Fibroblast of lung (primary cell): ENCODE measurements around the gene ATP2A1. TPM values are rescaled to one million over a fixed set of nuclear protein-coding genes. Genes with fewer than 3 reads are reported as not detected.

ENCODE experiments used
- DNase-seq, 2 donors: peaks; one replicate each; pipeline versions ENCODE4 v3.0.0 to v3.0.0-alpha.2; 2010; ENCODE audit warnings: low read depth in 2 of 2
- H2AFZ ChIP-seq: 2 replicates; pipeline ENCODE4 v1.5.1; 2012; ENCODE audit warnings: low read length, control low read depth, inconsistent platforms
- H3K27ac ChIP-seq: 2 replicates; pipeline ENCODE4 v1.5.1; 2011; ENCODE audit warnings: low read length, control low read depth; ENCODE audit not compliant: insufficient read depth
- H3K27me3 ChIP-seq: 2 replicates; pipeline ENCODE4 v1.5.1; 2011; ENCODE audit warnings: mild to moderate bottlenecking, low read length; ENCODE audit not compliant: control insufficient read depth, insufficient read depth
- H3K36me3 ChIP-seq: 2 replicates; pipeline ENCODE4 v1.5.1; 2011; ENCODE audit warnings: low read length; ENCODE audit not compliant: control insufficient read depth, insufficient read depth
- H3K4me1 ChIP-seq: 2 replicates; pipeline ENCODE4 v1.5.1; 2011; ENCODE audit warnings: low read length; ENCODE audit not compliant: control insufficient read depth, insufficient read depth; ENCODE audit errors: extremely low read depth
- H3K4me2 ChIP-seq: 2 replicates; pipeline ENCODE4 v1.5.1; 2011; ENCODE audit warnings: low read length, control low read depth; ENCODE audit not compliant: insufficient read depth; ENCODE audit errors: extremely low read depth
- H3K4me3 ChIP-seq, 4 experiments: fragments of 200-600 bp in 1 of 4; sonication (generic) in 1 of 4; replicated peaks in 1 of 4; 2 replicates each; pipeline ENCODE4 v1.5.1; 2011 to 2016; ENCODE audit warnings: low read length in 4 of 4, low read depth in 3 of 4, mild to moderate bottlenecking in 3 of 4, control low read depth in 2 of 4, inconsistent platforms in 1 of 4, mixed read lengths in 1 of 4; ENCODE audit not compliant: insufficient read depth in 1 of 4; ENCODE audit errors: control extremely low read depth in 1 of 4
- H3K79me2 ChIP-seq: 2 replicates; pipeline ENCODE4 v1.5.1; 2012; ENCODE audit warnings: mild to moderate bottlenecking, low read length, inconsistent platforms; ENCODE audit not compliant: control insufficient read depth, insufficient read depth
- H3K9ac ChIP-seq: 2 replicates; pipeline ENCODE4 v1.5.1; 2011; ENCODE audit warnings: mild to moderate bottlenecking, low read length, control low read depth; ENCODE audit not compliant: insufficient read depth
- H3K9me3 ChIP-seq: 2 replicates; pipeline ENCODE4 v1.5.1; 2012; ENCODE audit warnings: low read depth, low read length; ENCODE audit not compliant: control insufficient read depth, insufficient read depth
- H4K20me1 ChIP-seq: 2 replicates; pipeline ENCODE4 v1.5.1; 2011; ENCODE audit warnings: low read length; ENCODE audit not compliant: control insufficient read depth, insufficient read depth; ENCODE audit errors: extremely low read depth
- EZH2 ChIP-seq: IDR thresholded peaks from 2 replicates; pipeline ENCODE4 v1.5.1; 2012; ENCODE audit warnings: low read length, control low read depth, mild to moderate bottlenecking; ENCODE audit errors: missing control alignments
- polyA plus RNA-seq, 2 donors: library from polyadenylated mRNA; depleted of rRNA in 1 of 2; stranded (reverse) in 1 of 2; unstranded in 1 of 2; fragments of >200 nt; gene quantifications; 2 replicates each; pipeline ENCODE4 v1.2.1, GENCODE V29; 2011 to 2012; ENCODE audit warnings: missing spikeins in 1 of 2
- total RNA-seq: library from RNA; depleted of rRNA; stranded (reverse); fragments of >200 nt; gene quantifications from 2 replicates; pipeline ENCODE4 v1.2.1, GENCODE V29; 2014
- TF ChIP-seq, protein P1 (sequence below), 2 donors: IDR thresholded peaks in 1 of 2; conservative IDR thresholded peaks in 1 of 2; 1 replicate in 1 of 2; 2 replicates in 1 of 2; pipeline ENCODE4 v1.5.1; 2011 to 2012; ENCODE audit warnings: low read length in 2 of 2, control low read depth in 1 of 2, inconsistent platforms in 1 of 2, low read depth in 1 of 2, mild to moderate bottlenecking in 1 of 2

Gene ATP2A1
- total and polyA plus RNA-seq, 2 donors (not counting 1 experiment from before 2014, with no cell fraction given): 0.22 to 0.33 TPM

DNA sequence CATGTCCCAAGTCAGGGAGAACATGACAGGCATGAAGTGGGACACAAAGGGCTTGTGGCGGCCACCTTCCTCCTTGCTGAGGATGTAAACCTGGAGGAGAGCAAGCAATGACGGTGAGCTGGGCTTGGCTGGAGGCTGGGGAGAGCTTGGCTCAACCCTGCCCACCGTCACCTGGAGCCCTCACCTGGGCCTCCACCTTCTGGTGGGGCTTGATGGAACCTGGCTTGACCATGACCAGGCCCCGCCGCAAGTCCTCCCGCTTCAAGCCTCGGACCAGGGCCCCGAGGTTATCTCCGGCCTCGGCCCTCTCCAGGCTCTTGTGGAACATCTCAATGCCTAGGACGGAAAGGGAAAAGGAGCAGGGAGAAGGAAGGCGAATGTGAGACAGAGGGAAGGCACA lies 34.5 kb upstream of the ATP2A1 start:
- Histone ChIP-seq H3K4me1 (peaks cover 10% of the 10 kb centered on the region), H3K4me3 (no peak overlapping the region), H3K9ac (no peak overlapping the region), H2AFZ (no peak overlapping the region), H3K9me3 (no peaks in the 10 kb centered on the region), H3K36me3 (peaks cover 22% of the 10 kb centered on the region), H4K20me1 (no peaks in the 10 kb centered on the region), H3K79me2 (peaks cover 24% of the 10 kb centered on the region), H3K4me2 (no peak overlapping the region), H3K27ac (no peak overlapping the region), H3K27me3 (no peaks in the 10 kb centered on the region)
- no peak for DNase-seq
- TF ChIP-seq EZH2: no peak
- TF ChIP-seq, protein P1, sequence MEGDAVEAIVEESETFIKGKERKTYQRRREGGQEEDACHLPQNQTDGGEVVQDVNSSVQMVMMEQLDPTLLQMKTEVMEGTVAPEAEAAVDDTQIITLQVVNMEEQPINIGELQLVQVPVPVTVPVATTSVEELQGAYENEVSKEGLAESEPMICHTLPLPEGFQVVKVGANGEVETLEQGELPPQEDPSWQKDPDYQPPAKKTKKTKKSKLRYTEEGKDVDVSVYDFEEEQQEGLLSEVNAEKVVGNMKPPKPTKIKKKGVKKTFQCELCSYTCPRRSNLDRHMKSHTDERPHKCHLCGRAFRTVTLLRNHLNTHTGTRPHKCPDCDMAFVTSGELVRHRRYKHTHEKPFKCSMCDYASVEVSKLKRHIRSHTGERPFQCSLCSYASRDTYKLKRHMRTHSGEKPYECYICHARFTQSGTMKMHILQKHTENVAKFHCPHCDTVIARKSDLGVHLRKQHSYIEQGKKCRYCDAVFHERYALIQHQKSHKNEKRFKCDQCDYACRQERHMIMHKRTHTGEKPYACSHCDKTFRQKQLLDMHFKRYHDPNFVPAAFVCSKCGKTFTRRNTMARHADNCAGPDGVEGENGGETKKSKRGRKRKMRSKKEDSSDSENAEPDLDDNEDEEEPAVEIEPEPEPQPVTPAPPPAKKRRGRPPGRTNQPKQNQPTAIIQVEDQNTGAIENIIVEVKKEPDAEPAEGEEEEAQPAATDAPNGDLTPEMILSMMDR (conservative IDR thresholded peaks at IDR 0.05 in 1 of 2, IDR thresholded peaks at IDR 0.05 in 1 of 2; ENCODE audit: low read depth in 1 of 2, low read length in 2 of 2): no peak

DNA sequence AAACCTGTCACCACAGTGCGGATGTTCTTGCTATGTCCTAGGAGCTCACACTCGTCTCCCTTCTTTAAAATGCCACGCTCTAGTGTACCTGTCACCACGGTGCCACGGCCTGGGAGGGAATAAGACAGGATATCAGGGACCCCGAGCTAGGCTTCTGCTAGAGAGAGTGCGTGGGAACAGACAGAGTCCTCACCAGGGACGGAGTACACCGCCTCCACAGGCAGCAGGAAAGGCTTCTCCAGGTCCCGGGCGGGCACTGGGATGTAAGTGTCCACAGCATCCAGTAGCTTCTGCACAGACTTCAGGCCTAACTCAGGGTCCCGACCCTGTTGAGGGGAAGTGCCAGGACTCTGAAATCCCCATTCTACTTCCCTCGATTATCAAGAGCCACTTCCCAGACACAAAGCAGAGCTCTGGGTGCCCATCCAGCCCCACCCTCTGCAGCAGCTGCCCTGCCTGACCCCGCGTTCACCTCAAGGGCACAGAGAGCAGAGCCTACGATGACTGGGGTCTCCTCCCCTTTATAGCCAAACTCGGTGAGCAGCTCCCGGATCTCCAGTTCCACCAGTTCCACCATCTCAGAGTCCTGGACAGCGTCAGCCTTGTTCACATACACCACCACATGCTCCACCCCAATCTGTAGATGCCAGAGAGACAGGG lies 33.9 kb upstream of the ATP2A1 start:
- Histone ChIP-seq H3K4me2 (no peak overlapping the region), H3K9ac (no peak overlapping the region), H3K36me3 (peaks cover 22% of the 10 kb centered on the region), H3K27me3 (no peaks in the 10 kb centered on the region), H4K20me1 (no peaks in the 10 kb centered on the region), H3K4me1 (peaks cover 10% of the 10 kb centered on the region), H2AFZ (no peak overlapping the region), H3K4me3 (peak overlapping the region in 2 of 4 experiments; percentile 10 to 91), H3K79me2 (peaks cover 24% of the 10 kb centered on the region), H3K9me3 (no peaks in the 10 kb centered on the region), H3K27ac (no peak overlapping the region)
- TF ChIP-seq, protein P1 (conservative IDR thresholded peaks at IDR 0.05 in 1 of 2, IDR thresholded peaks at IDR 0.05 in 1 of 2; ENCODE audit: low read depth in 1 of 2, low read length in 2 of 2): no peak
- no peak for TF ChIP-seq EZH2
- DNase-seq: no peak

DNA sequence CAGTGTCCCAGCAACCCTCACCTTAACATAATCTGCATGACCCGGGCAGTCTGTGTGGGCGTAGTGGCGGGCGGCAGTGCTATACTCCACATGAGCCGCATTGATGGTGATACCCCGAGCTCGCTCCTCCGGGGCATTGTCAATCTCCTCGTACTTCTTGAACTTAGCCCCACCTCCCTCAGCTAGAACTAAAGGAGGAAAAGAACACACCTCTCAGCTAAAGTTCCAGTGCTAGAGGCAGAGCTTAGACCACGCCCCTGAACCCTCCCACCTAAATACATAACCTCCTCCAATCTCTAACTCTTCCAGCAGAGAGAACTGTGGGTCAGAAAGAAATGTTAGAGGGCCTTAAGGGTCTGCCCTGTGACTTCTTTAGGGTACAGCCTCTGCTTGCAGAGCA lies 33.0 kb upstream of the ATP2A1 start:
- Histone ChIP-seq H3K36me3 (peaks cover 22% of the 10 kb centered on the region), H3K79me2 (peaks cover 24% of the 10 kb centered on the region), H3K9me3 (no peaks in the 10 kb centered on the region), H4K20me1 (no peaks in the 10 kb centered on the region), H3K4me2 (peak overlapping the region; percentile 99), H3K27me3 (no peaks in the 10 kb centered on the region), H3K9ac (peak overlapping the region; percentile 91), H3K4me3 (peak overlapping the region; percentile 91 to 99 (median 98)), H2AFZ (no peak overlapping the region), H3K4me1 (peaks cover 10% of the 10 kb centered on the region), H3K27ac (peak overlapping the region; percentile 86)
- peak in 1 of 2 donors; percentile 18 for DNase-seq
- TF ChIP-seq, protein P1 (conservative IDR thresholded peaks at IDR 0.05 in 1 of 2, IDR thresholded peaks at IDR 0.05 in 1 of 2; ENCODE audit: low read depth in 1 of 2, low read length in 2 of 2): no peak
- no peak for TF ChIP-seq EZH2
